Muscle layer of duodenum (tissue), 2 donors: ENCODE measurements around the gene PDE8B.

Experiments
- H3K27ac ChIP-seq: one replicate; pipeline ENCODE4 v1.7.0; 2013; ENCODE audit warnings: mild to moderate bottlenecking, low read length
- H3K27me3 ChIP-seq: one replicate; pipeline ENCODE4 v1.7.0; 2013; ENCODE audit warnings: low read depth, mild to moderate bottlenecking, control low read depth, low read length
- H3K36me3 ChIP-seq, 2 donors: one replicate each; pipeline ENCODE4 v1.7.0; 2013; ENCODE audit warnings: low read length in 2 of 2, control low read depth in 1 of 2, mild to moderate bottlenecking in 1 of 2; ENCODE audit not compliant: insufficient read depth in 2 of 2, control insufficient read depth in 1 of 2
- H3K4me1 ChIP-seq, 2 donors: one replicate each; pipeline ENCODE4 v1.7.0; 2013; ENCODE audit warnings: low read length in 2 of 2, mild to moderate bottlenecking in 2 of 2, control low read depth in 1 of 2, moderate library complexity in 1 of 2; ENCODE audit not compliant: insufficient read depth in 2 of 2, control insufficient read depth in 1 of 2
- H3K4me3 ChIP-seq, 2 donors: one replicate each; pipeline ENCODE4 v1.7.0; 2013; ENCODE audit warnings: low read length in 2 of 2, low read depth in 1 of 2, mild to moderate bottlenecking in 1 of 2
- H3K9me3 ChIP-seq, 2 donors: one replicate each; pipeline ENCODE4 v1.7.0; 2013; ENCODE audit warnings: low read length in 2 of 2, control low read depth in 1 of 2, mild to moderate bottlenecking in 1 of 2; ENCODE audit not compliant: control insufficient read depth in 1 of 2
- donor health status: healthy.

Gene PDE8B

DNA sequence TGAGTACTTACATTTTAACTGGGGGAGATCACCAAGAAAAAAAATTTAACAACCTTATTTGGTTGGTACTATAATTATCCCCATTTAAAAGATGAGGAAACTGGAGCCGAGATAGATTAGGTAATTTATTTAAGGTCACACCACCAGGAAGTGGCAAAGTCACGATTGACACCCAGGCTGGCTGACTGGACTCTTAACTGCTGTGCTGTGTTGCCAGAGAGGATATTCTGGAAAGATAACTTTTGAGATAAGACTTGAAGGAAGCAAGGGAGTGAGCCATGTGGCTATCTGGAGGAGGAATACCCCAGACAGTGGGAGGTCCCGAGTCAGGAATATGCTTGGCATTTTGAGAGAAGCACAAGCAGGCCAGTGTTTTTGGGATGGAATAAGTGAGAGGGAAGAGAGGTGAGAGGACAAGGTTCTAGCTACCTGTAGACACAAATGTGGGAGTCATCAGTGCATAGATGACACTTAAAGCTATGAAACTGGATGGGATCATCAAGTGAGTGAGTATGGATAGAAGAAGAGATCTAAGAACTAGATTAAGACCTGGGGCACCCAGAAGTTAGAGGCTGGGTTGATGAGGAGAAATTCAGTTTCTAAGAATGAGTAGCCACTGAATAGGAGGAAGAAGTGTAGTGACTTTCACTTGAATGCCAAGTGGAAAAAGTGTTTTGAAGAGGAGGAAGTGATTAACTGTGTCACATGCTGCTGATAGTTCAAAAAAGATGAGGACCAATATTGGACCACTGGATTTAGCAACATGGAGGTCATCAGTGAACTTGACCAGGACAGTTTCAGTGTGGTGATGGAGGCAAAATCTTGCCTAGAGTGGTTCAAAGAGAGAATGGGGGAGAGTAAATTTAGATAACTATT lies 25.6 kb downstream of the PDE8B start:
- Histone ChIP-seq H3K27me3 (no peaks in the 10 kb centered on the region), H3K36me3 (no peaks in the 10 kb centered on the region), H3K9me3 (no peaks in the 10 kb centered on the region), H3K4me3 (no peak overlapping the region), H3K4me1 (no peaks in the 10 kb centered on the region), H3K27ac (no peak overlapping the region)

DNA sequence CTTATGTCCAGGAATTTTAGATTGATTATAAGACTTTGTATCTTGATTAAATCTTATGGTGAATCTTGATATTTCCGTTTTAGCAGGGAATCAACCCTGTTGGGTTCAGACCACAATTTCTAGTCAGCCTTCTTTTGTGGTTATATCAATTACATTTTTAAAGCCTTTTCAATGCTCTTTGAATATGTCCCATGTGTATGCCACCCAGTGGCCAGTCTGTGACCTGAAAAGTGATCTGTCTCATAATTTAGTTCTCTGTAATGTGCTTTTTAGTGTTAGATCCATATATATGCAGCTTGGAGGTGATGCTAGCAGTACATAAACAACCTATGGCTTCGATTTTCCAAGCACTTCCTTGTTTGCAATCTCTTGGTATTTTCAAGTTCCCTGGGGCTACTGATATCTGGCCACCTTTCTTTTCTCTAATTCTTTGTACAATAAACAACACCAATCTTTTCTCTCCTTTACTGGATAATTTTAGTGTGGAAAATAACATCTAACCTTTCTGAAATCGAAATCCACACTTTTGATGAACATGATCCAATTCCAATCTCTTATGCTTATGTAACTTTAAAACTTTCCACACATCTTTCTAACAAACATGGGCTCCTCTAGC lies 28.8 kb downstream of the PDE8B start:
- Histone ChIP-seq H3K4me1 (no peaks in the 10 kb centered on the region), H3K27me3 (no peaks in the 10 kb centered on the region), H3K27ac (no peak overlapping the region), H3K9me3 (no peaks in the 10 kb centered on the region), H3K36me3 (no peaks in the 10 kb centered on the region), H3K4me3 (no peak overlapping the region)

DNA sequence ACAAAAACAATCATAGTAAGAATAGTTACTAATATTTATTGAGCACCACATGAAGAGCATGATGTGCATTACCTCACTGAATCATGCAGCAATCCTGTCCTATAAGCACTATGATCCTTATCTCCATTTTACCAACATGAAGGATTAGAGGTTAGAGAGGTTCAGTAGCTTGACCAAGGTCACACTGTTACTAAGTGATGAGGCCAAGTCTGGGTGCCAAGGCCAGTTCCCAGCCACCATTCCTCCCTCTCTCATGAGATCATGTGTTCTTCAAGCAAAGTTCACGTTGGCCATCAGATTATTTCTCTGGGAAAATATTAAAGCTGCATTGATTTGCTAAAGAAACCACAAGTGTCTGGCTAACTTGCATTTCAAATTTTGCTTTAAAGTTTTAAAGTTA lies 31.0 kb downstream of the PDE8B start:
- Histone ChIP-seq H3K4me3 (no peak overlapping the region), H3K9me3 (no peaks in the 10 kb centered on the region), H3K4me1 (no peaks in the 10 kb centered on the region), H3K27ac (no peak overlapping the region), H3K27me3 (no peaks in the 10 kb centered on the region), H3K36me3 (no peaks in the 10 kb centered on the region)

DNA sequence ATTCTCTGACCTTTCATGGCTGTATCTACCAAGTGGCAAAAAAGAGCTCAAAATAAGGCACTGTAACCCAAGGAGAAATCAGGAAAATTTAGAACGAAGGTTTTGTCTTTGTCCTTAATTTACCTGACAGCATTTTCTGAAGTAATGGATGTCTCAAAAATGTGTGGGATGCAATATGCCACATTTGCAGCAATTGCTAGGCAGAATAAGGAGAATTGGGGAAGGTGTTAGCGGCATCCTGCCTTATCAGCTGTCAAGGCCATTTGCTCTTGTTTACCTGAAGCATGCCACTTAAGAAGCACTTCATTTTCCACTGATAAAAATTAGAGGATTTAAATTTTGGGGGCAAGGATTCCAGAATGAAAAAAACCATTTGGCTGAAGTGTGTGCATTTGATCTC lies 39.0 kb downstream of the PDE8B start:
- no peaks in the 10 kb centered on the region for H3K36me3 ChIP-seq
- H3K9me3 ChIP-seq = no peaks in the 10 kb centered on the region
- H3K27me3 ChIP-seq = no peaks in the 10 kb centered on the region
- H3K4me1 ChIP-seq = no peaks in the 10 kb centered on the region
- H3K4me3 ChIP-seq = no peak overlapping the region
- no peak overlapping the region for H3K27ac ChIP-seq

DNA sequence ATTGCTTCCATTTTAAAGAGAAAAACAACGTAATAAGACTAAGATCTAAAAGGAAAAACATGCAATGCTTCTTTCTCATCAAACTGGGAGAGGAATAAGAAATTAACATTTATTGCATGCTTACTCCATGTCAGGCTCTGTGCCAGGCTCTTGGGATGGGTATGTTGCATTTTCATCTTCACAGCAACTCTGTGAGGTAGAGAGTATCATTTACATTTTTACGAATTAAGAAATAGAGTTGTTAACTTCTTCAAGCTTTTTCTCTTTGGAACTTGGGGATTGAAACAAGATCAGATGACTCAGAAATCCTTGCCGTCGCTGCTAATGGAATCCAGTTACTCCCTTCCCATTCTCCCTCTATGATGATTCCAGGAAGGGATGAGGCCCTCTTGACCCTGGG lies 39.5 kb downstream of the PDE8B start:
- Histone ChIP-seq H3K4me3 (no peak overlapping the region), H3K36me3 (no peaks in the 10 kb centered on the region), H3K4me1 (no peaks in the 10 kb centered on the region), H3K9me3 (no peaks in the 10 kb centered on the region), H3K27me3 (no peaks in the 10 kb centered on the region), H3K27ac (no peak overlapping the region)

DNA sequence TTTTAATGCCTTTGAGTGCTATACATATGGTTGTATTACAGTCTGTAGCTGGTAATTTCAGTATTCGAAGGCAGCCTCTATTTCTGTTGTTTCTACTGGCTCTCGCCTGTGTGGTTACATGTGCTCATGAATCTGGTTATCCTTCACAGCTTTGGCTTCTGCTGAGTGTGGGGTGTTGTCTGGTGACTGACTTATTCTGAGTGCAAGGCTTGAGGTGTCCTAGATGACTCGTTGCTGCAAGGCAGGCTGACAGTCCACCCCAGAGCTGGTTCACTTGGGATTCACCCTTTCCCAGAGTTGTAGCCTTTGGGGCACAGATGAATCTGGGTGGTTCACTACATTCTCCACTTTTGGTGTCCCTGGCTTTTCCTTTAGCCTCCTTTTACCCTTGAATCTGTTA lies 41.4 kb downstream of the PDE8B start:
- Histone ChIP-seq H3K4me3 (no peak overlapping the region), H3K27ac (no peak overlapping the region), H3K4me1 (no peaks in the 10 kb centered on the region), H3K27me3 (no peaks in the 10 kb centered on the region), H3K36me3 (no peaks in the 10 kb centered on the region), H3K9me3 (no peaks in the 10 kb centered on the region)

DNA sequence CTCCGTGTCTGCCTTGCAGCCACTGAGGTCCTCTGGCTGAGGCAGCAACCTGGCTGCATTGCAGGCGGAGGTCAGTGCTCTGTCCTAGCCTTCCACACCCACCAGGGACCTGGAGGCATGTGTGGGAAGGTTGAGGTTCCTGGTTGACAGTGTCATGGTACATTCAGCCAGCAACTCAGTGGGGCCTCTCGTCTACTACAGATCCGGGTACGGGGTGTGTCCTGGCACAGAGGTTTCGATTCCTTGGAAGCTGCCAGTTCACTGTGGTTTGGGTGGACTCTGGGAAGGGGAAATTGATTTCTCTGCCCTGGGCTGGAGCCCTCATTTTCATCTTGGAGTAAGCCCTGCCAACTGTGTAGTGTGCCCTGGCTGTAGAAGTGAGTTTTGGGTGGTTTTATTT lies 45.1 kb downstream of the PDE8B start:
- H3K9me3 ChIP-seq = no peaks in the 10 kb centered on the region
- no peak overlapping the region for H3K4me3 ChIP-seq
- no peaks in the 10 kb centered on the region for H3K4me1 ChIP-seq
- no peak overlapping the region for H3K27ac ChIP-seq
- H3K36me3 ChIP-seq = no peaks in the 10 kb centered on the region
- no peaks in the 10 kb centered on the region for H3K27me3 ChIP-seq

DNA sequence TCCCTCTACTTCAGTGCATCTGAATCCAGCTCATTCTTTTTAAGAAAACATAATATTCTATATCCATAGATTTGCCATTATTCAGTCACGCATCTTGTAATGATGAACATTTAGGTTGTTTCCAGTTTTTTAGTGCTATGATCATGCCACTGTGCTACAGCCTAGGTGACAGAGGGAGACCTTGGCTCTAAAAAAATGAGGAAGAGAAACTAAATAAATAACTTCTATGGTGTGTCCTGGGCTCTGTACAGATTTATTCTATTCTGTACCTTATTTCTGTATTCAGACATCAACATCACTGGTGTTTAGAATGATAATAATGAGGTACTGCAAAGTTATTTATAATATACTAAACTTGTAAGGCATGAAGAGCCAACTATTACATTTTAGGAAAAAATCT lies 45.9 kb downstream of the PDE8B start:
- Histone ChIP-seq H3K9me3 (no peaks in the 10 kb centered on the region), H3K27me3 (no peaks in the 10 kb centered on the region), H3K4me3 (no peak overlapping the region), H3K27ac (no peak overlapping the region), H3K4me1 (no peaks in the 10 kb centered on the region), H3K36me3 (no peaks in the 10 kb centered on the region)

DNA sequence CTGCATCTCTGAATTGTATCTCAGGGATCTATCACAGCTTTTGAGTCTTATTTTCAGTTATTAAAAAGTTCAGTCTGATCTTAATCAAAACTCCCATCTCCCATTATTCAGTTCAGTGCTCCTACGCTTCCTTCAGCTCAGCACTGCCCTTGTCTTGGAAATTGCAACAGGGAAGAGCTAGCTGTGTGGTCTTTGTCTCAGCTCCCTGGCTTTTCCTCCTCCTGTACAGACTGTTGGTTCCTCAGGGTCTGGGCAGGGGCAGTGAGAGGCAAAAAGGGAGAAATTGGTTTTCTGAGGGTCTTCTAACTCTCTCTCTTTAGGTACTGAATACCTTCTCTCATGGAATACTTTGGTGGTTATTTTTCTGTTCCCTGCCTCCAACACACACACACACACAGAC lies 48.2 kb downstream of the PDE8B start:
- H3K27ac ChIP-seq = no peak overlapping the region
- no peak overlapping the region for H3K4me3 ChIP-seq
- no peaks in the 10 kb centered on the region for H3K4me1 ChIP-seq
- H3K27me3 ChIP-seq = no peaks in the 10 kb centered on the region
- H3K9me3 ChIP-seq = no peaks in the 10 kb centered on the region
- no peaks in the 10 kb centered on the region for H3K36me3 ChIP-seq

DNA sequence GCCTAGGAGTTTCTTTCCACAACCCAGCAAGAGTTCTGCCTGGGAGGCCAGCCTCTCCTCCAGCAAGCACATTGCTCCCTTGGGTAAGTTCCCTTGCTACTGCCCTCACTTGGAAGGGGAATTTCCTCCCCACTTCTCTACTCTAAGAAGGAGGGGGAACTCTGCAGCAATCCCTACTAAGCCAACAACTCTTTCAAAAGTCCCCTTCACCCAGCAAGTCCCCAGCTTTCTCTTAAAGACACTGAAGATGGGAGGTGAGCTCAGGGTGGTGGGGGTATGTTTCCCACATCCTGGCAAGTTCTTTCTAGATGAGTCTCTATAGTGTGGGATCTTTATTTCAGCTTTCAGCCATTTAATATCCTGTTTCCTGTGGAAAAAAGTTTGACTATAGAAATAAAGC lies 49.0 kb downstream of the PDE8B start:
- Histone ChIP-seq H3K27ac (no peak overlapping the region), H3K9me3 (no peaks in the 10 kb centered on the region), H3K4me3 (no peak overlapping the region), H3K4me1 (no peaks in the 10 kb centered on the region), H3K27me3 (no peaks in the 10 kb centered on the region), H3K36me3 (no peaks in the 10 kb centered on the region)

DNA sequence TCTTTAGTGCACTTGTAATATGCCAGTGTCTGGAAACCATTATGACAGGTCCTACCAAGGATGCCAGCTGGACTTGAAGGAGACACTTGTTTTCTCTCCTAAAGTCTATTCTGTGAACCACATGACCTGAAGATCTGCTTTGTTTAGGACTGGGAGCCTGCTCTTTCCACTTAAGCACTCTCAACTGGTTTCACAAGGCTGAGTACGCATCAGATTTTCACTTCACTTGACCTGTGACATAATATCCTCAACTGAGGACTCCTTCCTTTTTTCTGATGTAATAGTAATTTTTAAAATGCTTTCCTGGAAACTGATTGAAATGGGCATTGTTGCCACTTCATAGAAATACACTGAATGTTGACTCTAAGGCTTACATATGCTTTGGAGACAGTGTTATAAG lies 52.2 kb downstream of the PDE8B start:
- H3K4me3 ChIP-seq = no peak overlapping the region
- no peaks in the 10 kb centered on the region for H3K4me1 ChIP-seq
- H3K27ac ChIP-seq = no peak overlapping the region
- H3K9me3 ChIP-seq = no peaks in the 10 kb centered on the region
- no peaks in the 10 kb centered on the region for H3K27me3 ChIP-seq
- no peaks in the 10 kb centered on the region for H3K36me3 ChIP-seq

DNA sequence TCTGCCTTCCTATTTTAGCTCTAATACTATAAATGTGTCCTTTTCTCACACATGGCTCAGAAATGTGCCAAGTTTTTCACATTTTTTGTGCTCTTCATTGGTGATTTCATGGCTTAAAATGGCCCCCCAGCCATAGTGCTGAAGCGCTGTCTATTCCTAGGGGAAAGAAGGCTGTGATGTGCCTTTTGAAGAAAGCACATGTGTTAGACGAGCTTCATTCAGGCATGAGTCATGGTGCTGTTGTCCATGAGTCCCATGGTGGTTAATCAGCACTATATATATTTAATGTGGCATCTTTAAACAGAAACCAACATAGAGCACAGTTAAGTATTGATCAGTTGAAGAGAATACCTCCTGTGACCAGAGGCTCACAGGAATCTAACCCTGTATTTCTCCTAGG lies 55.8 kb downstream of the PDE8B start:
- no peaks in the 10 kb centered on the region for H3K27me3 ChIP-seq
- no peak overlapping the region for H3K27ac ChIP-seq
- H3K9me3 ChIP-seq = no peaks in the 10 kb centered on the region
- H3K4me3 ChIP-seq = no peak overlapping the region
- no peaks in the 10 kb centered on the region for H3K4me1 ChIP-seq
- H3K36me3 ChIP-seq = no peaks in the 10 kb centered on the region
